Body of pancreas (tissue), 4 donors: ENCODE results near the gene BCOR.

Experiments
- CTCF ChIP-seq, 7 experiments: fragments of 450-650 bp in 4 of 7; fragments of 200-600 bp in 3 of 7; sonication (generic) in 3 of 7; IDR thresholded peaks; one replicate each; pipeline ENCODE4 v1.5.1; 2016 to 2019; ENCODE audit warnings: antibody characterized with exemption in 7 of 7
- POLR2A ChIP-seq, 3 donors: fragments of 450-650 bp; IDR thresholded peaks; one replicate each; pipeline ENCODE4 v1.6.1; 2016; ENCODE audit warnings: antibody characterized with exemption in 3 of 3, mild to moderate bottlenecking in 2 of 3

- no peak for TF ChIP-seq CTCF (IDR thresholded peaks at IDR 0.05)
- no peak for TF ChIP-seq POLR2A (IDR thresholded peaks at IDR 0.05)
Observed at GRCh38 chrX:40066700-40067099, 31.1 kb downstream of the BCOR start.
